ENCODE results near the gene LDB2.

Gene LDB2

GRCh38 chr4:16609170-16609758, 289.2 kb downstream of the LDB2 start:
- no peak for DNase-seq (ENCODE audit: low read depth)
- no peak overlapping the region for H3K4me3 ChIP-seq (ENCODE audit: low read depth, low read length)
- no peak for TF ChIP-seq CTCF (IDR thresholded peaks at IDR 0.05; ENCODE audit: low read depth, low read length, missing control alignments)

DNA sequence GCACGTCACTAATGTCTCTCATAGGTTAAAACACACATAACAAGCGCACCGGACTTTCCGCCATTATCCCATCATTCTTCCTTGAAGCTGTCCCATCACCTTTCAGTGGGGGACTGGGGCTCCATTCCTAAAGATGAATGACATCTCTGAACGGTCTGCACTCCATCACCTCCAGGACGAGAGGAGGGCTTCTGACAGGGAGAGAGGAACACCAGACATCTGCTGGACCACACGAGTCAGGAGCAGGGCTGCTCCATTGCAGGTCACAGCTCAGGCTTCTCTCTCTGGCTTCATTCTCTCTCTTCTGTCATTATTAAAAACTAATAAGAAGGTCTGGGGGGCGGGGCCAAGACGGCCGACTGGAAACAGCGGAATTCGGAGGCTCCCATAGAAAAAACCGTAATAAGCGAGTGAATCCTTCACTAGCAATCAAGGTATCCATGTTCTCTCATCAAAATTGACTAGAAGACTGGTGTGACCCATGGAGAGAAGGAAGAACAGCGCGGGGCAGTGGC, 289.8 kb downstream of the LDB2 start:
- DNase-seq (ENCODE audit: low read depth) = no peak
- H3K4me3 ChIP-seq (ENCODE audit: low read depth, low read length) = no peak overlapping the region
- TF ChIP-seq CTCF (IDR thresholded peaks at IDR 0.05; ENCODE audit: low read depth, low read length, missing control alignments) = no peak

DNA sequence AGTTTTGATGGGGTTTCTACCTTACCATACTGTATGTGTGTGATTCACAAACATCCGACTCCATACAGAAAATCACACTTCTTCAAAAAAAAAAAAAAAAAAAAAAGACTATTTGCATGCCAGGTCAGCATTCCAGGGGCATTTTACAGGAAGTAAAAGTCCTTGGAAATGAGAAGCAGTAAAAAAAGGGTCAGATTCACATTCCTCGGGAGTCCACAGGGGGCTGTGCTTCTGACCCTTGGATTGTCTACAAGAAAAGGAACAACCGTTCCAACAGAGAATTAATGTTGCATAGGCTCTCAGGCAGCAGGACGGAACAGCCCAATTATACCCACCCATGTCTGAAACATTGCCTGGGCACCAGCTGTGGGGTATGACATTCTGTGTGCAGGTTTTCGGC, 290.3 kb downstream of the LDB2 start:
- no peak for TF ChIP-seq CTCF (IDR thresholded peaks at IDR 0.05; ENCODE audit: low read depth, low read length, missing control alignments)
- DNase-seq (ENCODE audit: low read depth) = no peak
- H3K4me3 ChIP-seq (ENCODE audit: low read depth, low read length) = no peak overlapping the region

DNA sequence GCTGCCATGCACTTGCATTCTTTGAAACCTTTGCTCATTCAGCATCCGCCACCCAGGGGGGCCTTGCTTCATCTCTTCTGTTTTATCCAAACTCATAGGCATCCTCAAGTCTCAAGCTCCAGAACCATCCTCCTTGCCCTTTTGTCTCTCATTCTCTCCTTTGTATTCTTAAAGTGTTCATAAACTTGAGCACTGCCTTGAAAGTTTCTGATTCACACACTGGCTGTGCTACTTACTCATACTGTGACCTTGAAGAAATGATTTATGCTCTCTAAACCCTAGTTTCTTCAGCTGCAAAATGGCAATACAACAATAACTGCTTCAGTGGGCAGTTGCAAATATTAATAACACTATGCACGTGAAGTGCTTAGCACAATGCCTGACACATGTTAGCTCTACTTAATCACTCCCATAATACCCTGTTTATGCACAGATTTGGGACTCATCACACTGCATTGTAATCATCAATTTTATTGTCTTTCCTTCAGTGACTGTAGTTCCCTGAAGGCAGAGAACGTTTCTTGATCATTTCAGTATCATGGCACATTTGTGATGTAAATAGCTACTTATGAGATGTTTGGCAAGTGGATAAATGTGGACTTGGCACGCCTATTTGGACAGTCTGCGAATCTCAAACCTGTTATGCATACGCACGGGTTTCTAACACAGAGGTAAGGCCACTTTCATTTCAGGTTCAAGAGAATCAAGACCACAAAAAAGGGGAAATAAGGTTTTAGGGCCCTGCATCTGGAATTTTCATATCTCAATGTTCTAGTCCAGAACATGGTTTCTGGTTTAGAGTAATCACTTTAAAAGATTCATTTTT, 291.0 kb downstream of the LDB2 start:
- no peak for DNase-seq (ENCODE audit: low read depth)
- TF ChIP-seq CTCF (IDR thresholded peaks at IDR 0.05; ENCODE audit: low read depth, low read length, missing control alignments) = no peak
- H3K4me3 ChIP-seq (ENCODE audit: low read depth, low read length) = no peak overlapping the region

GRCh38 chr4:16606691-16607090, 291.8 kb downstream of the LDB2 start:
- H3K4me3 ChIP-seq (ENCODE audit: low read depth, low read length) = no peak overlapping the region
- TF ChIP-seq CTCF (IDR thresholded peaks at IDR 0.05; ENCODE audit: low read depth, low read length, missing control alignments) = no peak
- no peak for DNase-seq (ENCODE audit: low read depth)

DNA sequence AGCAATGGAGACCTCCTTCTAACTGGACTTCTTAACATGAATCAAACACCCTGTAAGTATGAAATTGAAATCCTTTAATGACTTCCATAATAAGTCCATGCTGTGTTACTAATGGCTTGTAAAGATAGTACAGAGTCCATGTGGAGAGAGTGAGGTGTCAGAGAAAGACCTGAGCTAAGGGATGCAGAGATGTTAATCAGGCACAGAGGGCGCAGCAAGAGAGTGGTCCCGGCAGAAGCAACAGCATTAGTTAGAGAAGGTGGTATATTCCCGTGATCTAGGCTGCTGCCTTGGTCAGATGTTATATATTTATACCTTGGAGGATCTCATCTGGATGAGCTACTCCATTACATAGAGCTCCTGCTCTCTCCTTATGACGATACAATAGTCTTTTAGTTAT, 295.3 kb downstream of the LDB2 start:
- TF ChIP-seq CTCF (IDR thresholded peaks at IDR 0.05; ENCODE audit: low read depth, low read length, missing control alignments) = no peak
- no peak overlapping the region for H3K4me3 ChIP-seq (ENCODE audit: low read depth, low read length)
- no peak for DNase-seq (ENCODE audit: low read depth)
